Pancreas (tissue), 10 donors: ENCODE measurements around the gene MPND. TPM values are rescaled to one million over a fixed set of nuclear protein-coding genes. Genes with fewer than 3 reads are reported as not detected.

Experiments used
- ATAC-seq, 4 donors: fragments of 200-7000 bp; cut with Tn5 transposase; one replicate each; pipeline versions ENCODE4 v1.8.0 to v1.9.1; 2020; ENCODE audit warnings: mild to moderate bottlenecking in 4 of 4, moderate library complexity in 4 of 4
- DNase-seq, 6 donors: peaks; one replicate each; pipeline ENCODE4 v3.0.0-alpha.2; 2020
- FAIRE-seq: peaks from 2 replicates; lab custom pipeline; 2012; peaks lifted over from hg19 to GRCh38; lab: Jason Lieb, UNC
- H3K27ac ChIP-seq, 4 donors: fragments of 200-600 bp; sonication (generic); 1 replicate in 3 of 4; 2 replicates in 1 of 4; pipeline versions ENCODE4 v1.5.0 to v1.8.0; 2020
- H3K27me3 ChIP-seq, 4 donors: fragments of 200-600 bp; one replicate each; pipeline ENCODE4 v1.8.0; 2021
- H3K36me3 ChIP-seq, 3 donors: fragments of 200-600 bp; sonication (generic) in 1 of 3; one replicate each; pipeline versions ENCODE4 v1.5.0 to v1.8.0; 2020 to 2021
- H3K4me1 ChIP-seq, 3 donors: fragments of 200-600 bp; one replicate each; pipeline ENCODE4 v1.8.0; 2021
- H3K4me3 ChIP-seq, 4 donors: fragments of 200-600 bp; sonication (generic) in 2 of 4; one replicate each; pipeline versions ENCODE4 v1.5.0 to v1.8.0; 2020 to 2021
- H3K9me3 ChIP-seq, 4 donors: fragments of 200-600 bp; one replicate each; pipeline ENCODE4 v1.8.0; 2021
- CTCF ChIP-seq, 4 donors: fragments of 200-600 bp; sonication (generic) in 3 of 4; IDR thresholded peaks; one replicate each; pipeline versions ENCODE4 v1.5.0 to v1.8.0; 2021; ENCODE audit warnings: antibody characterized with exemption in 4 of 4
- WGBS, 2 donors: extraction: QIAGEN DNeasy Blood & Tissue Kit; methylation state at CpG; one replicate each; pipeline ENCODE4 v1.1.7; 2013; 5-methylcytosine and 5-hydroxymethylcytosine counted together
- intact Hi-C, 3 donors: fragments of 100-400 bp; cut with DNase I; formaldehyde crosslinking; loops; one replicate each; pipeline versions ENCODE4 v1.11.1 to v1.14.2; 2022
- polyA plus RNA-seq, 2 donors: library from polyadenylated mRNA; stranded (reverse); fragments of 200-250 nt; gene quantifications; one replicate each; pipeline ENCODE4 v1.2.3, GENCODE V29; 2013
- total RNA-seq, 6 donors: library from RNA; stranded (reverse); fragmentation: NEBNext Ultra II Directional in 4 of 6; extraction: Animal tissue kit (Norgen Biotek cat#: 25700) in 4 of 6; gene quantifications; one replicate each; pipeline versions ENCODE4 v1.2.1 to v1.2.4, GENCODE V29; 2021 to 2023
- donor health status: healthy with polysubstance abuse.
- donor health status: DM: no; HTN: no; CAD: no; lungs with moderate emphysema.
- donor health status: DM: no; HTN: no; CAD: no.
- donor health status: control.
- donor health status: control.
- donor health status: Bipolar disorder and iron deficiency.
- donor health status: DM: yes; HTN: yes; CAD: no.
- donor health status: DM: no; HTN: no; CAD: no.
- donor health status: DM: no; HTN: no; CAD: no.
- donor health status: DM: yes; HTN: yes; CAD: no.

Gene MPND
- total and polyA plus RNA-seq, 8 donors: 11.8 to 20.0 (median 16.2) TPM

GRCh38 chr19:4409123-4409933 is 66.0 kb downstream of the MPND start:
- intact Hi-C loops: no loop called here
- no peak for TF ChIP-seq CTCF (IDR thresholded peaks at IDR 0.05)
- no peaks in the 10 kb centered on the region for H3K4me1 ChIP-seq

More at GRCh38 chr19:4409123-4409933, 66.0 kb downstream of the MPND start:
- FAIRE-seq (no peak), DNase-seq (no peak), ATAC-seq (no peak)
- Histone ChIP-seq H3K36me3 (no peaks in the 10 kb centered on the region), H3K27me3 (no peaks in the 10 kb centered on the region), H3K27ac (no peak overlapping the region), H3K4me3 (no peak overlapping the region), H3K9me3 (no peaks in the 10 kb centered on the region)
- WGBS, 2 donors: 92 to 93% methylated on average over 23 of the region's 23 CpGs

Other genes starting within 250 kb of the MPND start
- gene MAP2K2, start 219.4 kb upstream of the MPND start, total RNA-seq: 10 to 100 TPM; 52.4 to 78.1 (median 70.0) TPM
- 100 to 1,000 TPM; 107 to 183 TPM for gene MAP2K2, start 219.4 kb upstream of the MPND start, polyA plus RNA-seq
- under 1 TPM in 1 of 6 donors, not detected in 5; 0.67 TPM for gene CREB3L3, start 189.9 kb upstream of the MPND start, total RNA-seq
- under 1 TPM in 1 of 2 donors, not detected in 1; 0.27 TPM for gene CREB3L3, start 189.9 kb upstream of the MPND start, polyA plus RNA-seq
- 10 to 100 TPM; 10.9 to 16.6 (median 12.4) TPM for gene SIRT6, start 161.0 kb upstream of the MPND start, total RNA-seq
- gene SIRT6, start 161.0 kb upstream of the MPND start, polyA plus RNA-seq: 10 to 100 TPM; 30.8 to 47.4 TPM
- 1 to 10 TPM in 5 of 6 donors, under 1 TPM in 1; 0.70 to 2.6 (median 1.5) TPM for gene ANKRD24, start 160.9 kb upstream of the MPND start, total RNA-seq
- 10 to 100 TPM in 1 of 2 donors, 1 to 10 TPM in 1; 7.8 to 14.2 TPM for gene ANKRD24, start 160.9 kb upstream of the MPND start, polyA plus RNA-seq
- 1 to 10 TPM in 4 of 6 donors, not detected in 2; 1.1 to 2.2 (median 1.3) TPM for gene EBI3, start 114.0 kb upstream of the MPND start, total RNA-seq
- under 1 TPM; 0.52 to 0.87 TPM for gene EBI3, start 114.0 kb upstream of the MPND start, polyA plus RNA-seq
- gene YJU2, start 96.5 kb upstream of the MPND start, total RNA-seq: 10 to 100 TPM in 4 of 6 donors, 1 to 10 TPM in 2; 9.8 to 13.9 (median 11.2) TPM
- gene YJU2, start 96.5 kb upstream of the MPND start, polyA plus RNA-seq: 10 to 100 TPM; 25.0 to 32.0 TPM
- not detected for gene SHD, start 64.3 kb upstream of the MPND start, total RNA-seq
- gene SHD, start 64.3 kb upstream of the MPND start, polyA plus RNA-seq: not detected
- under 1 TPM in 2 of 6 donors, not detected in 4; 0.16 to 0.28 TPM for gene TMIGD2, start 41.2 kb upstream of the MPND start, total RNA-seq
- gene TMIGD2, start 41.2 kb upstream of the MPND start, polyA plus RNA-seq: not detected
- gene FSD1, start 39.0 kb upstream of the MPND start, total RNA-seq: under 1 TPM in 1 of 6 donors, not detected in 5; 0.50 TPM
- under 1 TPM in 1 of 2 donors, not detected in 1; 0.21 TPM for gene FSD1, start 39.0 kb upstream of the MPND start, polyA plus RNA-seq
- 10 to 100 TPM; 17.4 to 45.4 (median 23.3) TPM for gene STAP2, start 4.7 kb upstream of the MPND start, total RNA-seq
- gene STAP2, start 4.7 kb upstream of the MPND start, polyA plus RNA-seq: 10 to 100 TPM; 46.6 to 65.5 TPM
- gene SH3GL1, start 57.0 kb downstream of the MPND start, total RNA-seq: 10 to 100 TPM; 25.9 to 31.1 (median 27.5) TPM
- 10 to 100 TPM; 27.1 to 34.2 TPM for gene SH3GL1, start 57.0 kb downstream of the MPND start, polyA plus RNA-seq
- 1 to 10 TPM; 2.8 to 5.0 (median 3.9) TPM for gene CHAF1A, start 59.1 kb downstream of the MPND start, total RNA-seq
- 1 to 10 TPM; 3.8 to 4.3 TPM for gene CHAF1A, start 59.1 kb downstream of the MPND start, polyA plus RNA-seq
- 10 to 100 TPM; 57.2 to 79.3 (median 67.0) TPM for gene UBXN6, start 114.2 kb downstream of the MPND start, total RNA-seq
- gene UBXN6, start 114.2 kb downstream of the MPND start, polyA plus RNA-seq: 100 to 1,000 TPM; 110 to 130 TPM
- 10 to 100 TPM; 12.8 to 23.4 (median 16.3) TPM for gene HDGFL2, start 128.7 kb downstream of the MPND start, total RNA-seq
- 10 to 100 TPM; 32.8 to 32.9 TPM for gene HDGFL2, start 128.7 kb downstream of the MPND start, polyA plus RNA-seq
- 10 to 100 TPM in 3 of 6 donors, 1 to 10 TPM in 3; 2.2 to 17.8 (median 9.2) TPM for gene PLIN4, start 174.9 kb downstream of the MPND start, total RNA-seq
- gene PLIN4, start 174.9 kb downstream of the MPND start, polyA plus RNA-seq: 100 to 1,000 TPM in 1 of 2 donors, 10 to 100 TPM in 1; 23.6 to 138 TPM
- gene PLIN5, start 191.7 kb downstream of the MPND start, total RNA-seq: 10 to 100 TPM; 30.6 to 80.2 (median 41.3) TPM
- 100 to 1,000 TPM; 193 to 533 TPM for gene PLIN5, start 191.7 kb downstream of the MPND start, polyA plus RNA-seq
- gene LRG1, start 196.5 kb downstream of the MPND start, total RNA-seq: 10 to 100 TPM in 5 of 6 donors, 1 to 10 TPM in 1; 7.9 to 53.6 (median 14.8) TPM
- gene LRG1, start 196.5 kb downstream of the MPND start, polyA plus RNA-seq: 10 to 100 TPM; 22.1 to 36.4 TPM
- 1 to 10 TPM; 2.2 to 4.7 (median 2.5) TPM for gene SEMA6B, start 216.1 kb downstream of the MPND start, total RNA-seq
- 1 to 10 TPM; 4.4 TPM for gene SEMA6B, start 216.1 kb downstream of the MPND start, polyA plus RNA-seq